HepG2 (cell line): Measurements from ENCODE around the gene MISFA.

ENCODE experiments used
- CTCF ChIP-seq: sonication (generic); formaldehyde crosslinking; IDR thresholded peaks from 2 replicates; pipeline ENCODE4 v1.5.0; 2020; ENCODE audit warnings: mild to moderate bottlenecking, missing genetic modification reagents, moderate library complexity
- GATA4 ChIP-seq: sonication (generic); IDR thresholded peaks from 2 replicates; pipeline ENCODE4 v1.6.1; 2016; ENCODE audit warnings: antibody characterized with exemption, low read depth, borderline replicate concordance
- HOXA9 ChIP-seq: sonication (generic); formaldehyde crosslinking; IDR thresholded peaks from 2 replicates; pipeline ENCODE4 v1.8.1; 2022; ENCODE audit warnings: missing genetic modification reagents, mild to moderate bottlenecking, moderate library complexity, borderline replicate concordance
- MIXL1 ChIP-seq: IDR thresholded peaks from 2 replicates; pipeline ENCODE4 v1.6.1; 2016

- TF ChIP-seq MIXL1 (CRISPR knock-in tag) (no peak), GATA4 (no peak), CTCF (CRISPR knock-in tag) (no peak), HOXA9 (no peak)
Observed at GRCh38 chr11:18580113-18580766, 19.3 kb upstream of the MISFA start.
